Esophagus squamous epithelium (tissue), 5 donors: ENCODE measurements around the gene FAR1. TPM values are rescaled to one million over a fixed set of nuclear protein-coding genes. Genes with fewer than 3 reads are reported as not detected.

Experiments used
- DNase-seq: peaks from one replicate; lab custom pipeline; 2025; lab: John Stamatoyannopoulos, UW
- H3K27ac ChIP-seq, 4 donors: fragments of 200-600 bp; sonication (generic); one replicate each; pipeline ENCODE4 v1.5.1; 2016 to 2019; ENCODE audit warnings: mild to moderate bottlenecking in 1 of 4
- H3K27me3 ChIP-seq, 4 donors: fragments of 200-600 bp; sonication (generic); 1 replicate in 3 of 4; 2 replicates in 1 of 4; pipeline versions ENCODE4 v1.5.1 to v1.6.0; 2017 to 2021; ENCODE audit warnings: antibody characterized with exemption in 1 of 4
- H3K36me3 ChIP-seq, 3 donors: fragments of 200-600 bp; sonication (generic); one replicate each; pipeline ENCODE4 v1.5.1; 2016 to 2019
- H3K4me1 ChIP-seq, 3 donors: fragments of 200-600 bp; sonication (generic); one replicate each; pipeline ENCODE4 v1.5.1; 2017 to 2019
- H3K4me3 ChIP-seq, 4 donors: fragments of 200-600 bp; sonication (generic); 1 replicate in 3 of 4; 2 replicates in 1 of 4; pipeline ENCODE4 v1.5.1; 2016 to 2019; ENCODE audit warnings: mild to moderate bottlenecking in 2 of 4, moderate library complexity in 1 of 4
- H3K9me3 ChIP-seq, 3 donors: fragments of 200-600 bp; sonication (generic); one replicate each; pipeline ENCODE4 v1.5.1; 2016 to 2019
- POLR2A ChIP-seq, 4 donors: fragments of 450-650 bp; IDR thresholded peaks; one replicate each; pipeline ENCODE4 v1.6.1; 2017; ENCODE audit warnings: antibody characterized with exemption in 4 of 4, mild to moderate bottlenecking in 4 of 4, moderate library complexity in 3 of 4
- WGBS, 2 donors: methylation state at CpG; one replicate each; pipeline ENCODE4 v1.1.5; 2018; 5-methylcytosine and 5-hydroxymethylcytosine counted together
- intact Hi-C: fragments of 100-400 bp; cut with DNase I; formaldehyde crosslinking; loops from one replicate; pipeline ENCODE4 v1.15.0; 2022
- total RNA-seq, 4 donors: library from RNA; depleted of rRNA; stranded (reverse); fragments of >200 nt; gene quantifications; one replicate each; pipeline ENCODE4 v1.1.0, GENCODE V29; 2016
- TF ChIP-seq, protein P1 (sequence below), 6 experiments: fragments of 450-650 bp in 4 of 6; fragments of 200-600 bp in 2 of 6; sonication (generic) in 2 of 6; IDR thresholded peaks; one replicate each; pipeline ENCODE4 v1.5.1; 2016 to 2019; ENCODE audit warnings: antibody characterized with exemption in 6 of 6, mild to moderate bottlenecking in 4 of 6, moderate library complexity in 4 of 6
- donor health status: DM: yes; HTN: yes; CAD: no.

FAR1 gene
- total RNA-seq, 4 donors from 2014 or later, result 78.2 to 135 (median 98.6) TPM

DNA sequence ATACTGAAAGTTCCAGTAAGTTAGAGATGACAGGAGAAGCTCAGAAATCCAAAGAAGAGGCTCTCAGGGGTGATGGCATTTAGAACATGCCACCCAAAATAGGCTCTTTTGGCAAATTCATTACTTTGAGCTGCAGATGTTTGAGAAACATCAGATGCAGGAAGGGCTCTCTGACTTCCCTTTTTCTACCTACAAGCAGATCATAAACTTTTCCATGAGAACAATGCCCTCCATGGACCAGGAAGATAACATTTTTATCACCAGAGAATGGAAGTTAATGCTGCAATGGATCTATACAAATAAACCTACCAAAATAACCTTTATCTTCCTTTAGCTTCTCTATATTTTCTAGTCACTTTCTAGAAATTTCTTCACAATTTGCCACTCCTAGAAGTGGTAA lies 32.7 kb upstream of the FAR1 start:
- intact Hi-C loops, result no loop called here
- H3K4me3 ChIP-seq, result no peak overlapping the region
- TF ChIP-seq, protein P1, sequence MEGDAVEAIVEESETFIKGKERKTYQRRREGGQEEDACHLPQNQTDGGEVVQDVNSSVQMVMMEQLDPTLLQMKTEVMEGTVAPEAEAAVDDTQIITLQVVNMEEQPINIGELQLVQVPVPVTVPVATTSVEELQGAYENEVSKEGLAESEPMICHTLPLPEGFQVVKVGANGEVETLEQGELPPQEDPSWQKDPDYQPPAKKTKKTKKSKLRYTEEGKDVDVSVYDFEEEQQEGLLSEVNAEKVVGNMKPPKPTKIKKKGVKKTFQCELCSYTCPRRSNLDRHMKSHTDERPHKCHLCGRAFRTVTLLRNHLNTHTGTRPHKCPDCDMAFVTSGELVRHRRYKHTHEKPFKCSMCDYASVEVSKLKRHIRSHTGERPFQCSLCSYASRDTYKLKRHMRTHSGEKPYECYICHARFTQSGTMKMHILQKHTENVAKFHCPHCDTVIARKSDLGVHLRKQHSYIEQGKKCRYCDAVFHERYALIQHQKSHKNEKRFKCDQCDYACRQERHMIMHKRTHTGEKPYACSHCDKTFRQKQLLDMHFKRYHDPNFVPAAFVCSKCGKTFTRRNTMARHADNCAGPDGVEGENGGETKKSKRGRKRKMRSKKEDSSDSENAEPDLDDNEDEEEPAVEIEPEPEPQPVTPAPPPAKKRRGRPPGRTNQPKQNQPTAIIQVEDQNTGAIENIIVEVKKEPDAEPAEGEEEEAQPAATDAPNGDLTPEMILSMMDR (IDR thresholded peaks at IDR 0.05), result no peak
- no peak for TF ChIP-seq POLR2A (IDR thresholded peaks at IDR 0.05)
- H3K36me3 ChIP-seq, result no peaks in the 10 kb centered on the region
- H3K27me3 ChIP-seq, result peaks cover 0 to 5% (median 0%) of the 10 kb centered on the region in 4 donors
- no peaks in the 10 kb centered on the region for H3K4me1 ChIP-seq
- H3K9me3 ChIP-seq, result no peaks in the 10 kb centered on the region
- no peak for DNase-seq
- H3K27ac ChIP-seq, result no peak overlapping the region

DNA sequence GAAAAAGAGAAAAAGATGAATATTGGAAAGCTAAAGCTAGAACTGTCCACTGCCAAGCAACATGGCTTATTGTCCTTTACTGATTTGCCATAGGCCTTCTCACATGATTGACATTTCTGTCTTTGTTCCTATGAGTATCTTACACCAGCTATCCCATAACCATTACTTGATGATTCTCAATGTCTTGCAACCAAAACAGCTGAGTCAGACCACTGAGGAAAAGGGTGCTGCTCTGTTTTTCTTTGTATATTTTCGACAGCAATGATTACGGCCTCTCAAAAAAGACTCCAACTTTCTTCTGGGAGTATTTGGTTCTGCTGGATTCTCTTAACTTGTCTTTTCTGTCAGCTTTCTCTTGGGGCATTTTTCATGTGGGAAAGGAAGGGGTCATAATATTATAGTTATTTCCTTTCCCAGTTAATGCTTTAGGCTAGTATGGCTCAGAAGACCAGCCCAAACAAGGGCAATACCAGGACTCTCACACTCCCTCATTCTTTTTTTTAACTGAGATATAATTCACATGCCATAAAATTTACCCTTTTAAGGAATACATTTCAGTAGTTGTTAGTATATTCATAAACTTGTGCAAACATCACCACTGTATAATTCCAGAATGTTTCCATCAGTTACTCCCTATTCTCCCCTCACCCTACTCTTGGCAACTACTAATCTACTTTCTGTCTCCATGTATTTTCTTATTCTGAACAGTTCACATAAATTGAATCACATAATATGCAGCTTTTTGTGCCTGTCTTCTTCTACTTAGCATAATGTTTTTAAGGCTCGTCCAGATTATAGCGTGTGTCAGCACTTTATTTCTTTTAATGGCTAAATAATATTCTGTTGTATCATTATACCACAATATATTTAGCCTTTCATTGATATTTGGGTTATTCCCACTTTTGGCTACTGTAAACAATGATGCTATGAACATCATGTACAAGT lies 31.1 kb upstream of the FAR1 start:
- Histone ChIP-seq H3K9me3 (no peaks in the 10 kb centered on the region), H3K36me3 (no peaks in the 10 kb centered on the region), H3K27me3 (peaks cover 0 to 5% (median 0%) of the 10 kb centered on the region in 4 donors), H3K27ac (no peak overlapping the region), H3K4me3 (no peak overlapping the region), H3K4me1 (no peaks in the 10 kb centered on the region)
- TF ChIP-seq, protein P1 (IDR thresholded peaks at IDR 0.05), result no peak
- intact Hi-C loops, result no loop called here
- 82 to 88% methylated on average over 4 of the region's 4 CpGs for WGBS, 2 donors
- DNase-seq, result no peak

DNA sequence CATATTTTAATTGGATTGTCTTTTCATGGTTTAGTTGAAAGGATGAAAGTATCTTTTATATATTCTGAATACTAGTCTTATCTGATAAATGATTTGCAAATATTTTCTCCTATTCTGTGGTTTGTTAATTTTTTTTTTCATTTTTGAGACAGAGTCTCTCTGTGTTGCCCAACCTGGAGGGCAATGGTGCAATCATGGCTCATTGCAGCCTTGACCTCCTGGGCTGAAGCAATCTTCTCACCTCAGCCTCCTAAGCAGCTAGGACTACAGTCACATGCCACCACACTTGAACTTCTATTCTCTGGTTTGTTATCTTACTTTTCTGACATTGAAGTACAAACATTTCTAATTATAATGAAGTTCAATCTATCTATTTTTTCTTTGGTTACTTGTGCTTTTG lies 30.0 kb upstream of the FAR1 start:
- Histone ChIP-seq H3K4me3 (no peak overlapping the region), H3K9me3 (no peaks in the 10 kb centered on the region), H3K27ac (no peak overlapping the region), H3K4me1 (no peaks in the 10 kb centered on the region), H3K36me3 (no peaks in the 10 kb centered on the region), H3K27me3 (peaks cover 0 to 5% (median 0%) of the 10 kb centered on the region in 4 donors)
- intact Hi-C loops, result no loop called here
- no peak for DNase-seq
- TF ChIP-seq POLR2A (IDR thresholded peaks at IDR 0.05), result no peak
- TF ChIP-seq, protein P1 (IDR thresholded peaks at IDR 0.05), result no peak

DNA sequence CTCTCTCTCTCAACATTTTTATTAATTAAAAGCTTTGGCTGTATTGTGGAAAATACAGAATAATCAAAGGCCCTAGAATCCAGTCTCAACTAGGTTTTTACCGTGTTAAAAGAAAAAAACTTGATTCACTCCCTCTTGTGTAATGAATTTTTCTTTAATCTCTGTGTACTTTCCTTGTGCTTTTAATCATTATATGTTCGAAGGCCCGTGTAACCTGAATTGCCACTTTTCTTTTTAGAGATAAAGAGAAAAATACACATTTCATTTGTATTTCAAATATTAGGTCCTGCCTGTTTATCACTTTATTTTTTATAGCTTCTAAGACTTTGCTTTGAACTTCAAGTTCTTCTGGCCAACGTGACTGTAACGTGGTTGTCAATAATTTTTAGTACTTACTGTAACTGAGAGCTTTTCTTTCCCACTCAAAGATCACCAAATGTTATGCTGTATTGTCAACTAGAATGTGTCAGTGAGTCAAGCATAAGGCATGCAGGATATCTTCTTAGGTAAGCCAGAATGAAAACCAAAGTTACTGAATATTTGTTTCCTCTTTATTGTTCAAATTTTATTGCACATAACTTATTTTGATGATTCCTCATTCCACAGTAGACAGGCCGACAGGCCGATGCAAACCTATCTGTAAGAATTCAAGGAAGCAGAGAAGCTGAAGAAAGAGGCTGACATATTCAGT lies 23.3 kb upstream of the FAR1 start:
- no peak for DNase-seq
- Histone ChIP-seq H3K27ac (peak overlapping the region in 3 of 4 donors; percentile 53 to 62 (median 58)), H3K4me1 (peaks cover 0 to 20% (median 4%) of the 10 kb centered on the region in 3 donors), H3K9me3 (no peaks in the 10 kb centered on the region), H3K4me3 (no peak overlapping the region), H3K36me3 (no peaks in the 10 kb centered on the region), H3K27me3 (no peaks in the 10 kb centered on the region)
- TF ChIP-seq, protein P1 (IDR thresholded peaks at IDR 0.05), result no peak
- no peak for TF ChIP-seq POLR2A (IDR thresholded peaks at IDR 0.05)
- intact Hi-C loops, result no loop called here
- 36 to 56% methylated on average over 7 of the region's 7 CpGs for WGBS, 2 donors

DNA sequence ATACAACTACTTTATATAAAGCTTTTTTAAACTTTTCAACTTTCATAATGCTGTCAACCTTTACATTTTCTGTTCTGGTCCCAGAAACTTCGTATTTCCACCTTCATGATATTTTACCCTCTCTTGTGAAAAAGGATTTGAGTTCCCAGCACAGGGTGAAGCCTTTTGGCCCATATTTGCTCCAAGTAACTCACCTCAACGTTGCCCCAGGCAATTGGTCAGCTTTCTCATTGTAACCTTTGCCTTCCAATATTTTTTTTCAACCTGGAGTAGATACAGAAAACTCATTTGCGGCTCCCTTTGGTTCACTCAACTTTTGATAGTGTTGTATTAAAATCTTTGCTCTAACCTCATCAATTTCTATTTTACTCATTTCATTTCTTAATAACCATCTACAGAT lies 21.1 kb upstream of the FAR1 start:
- Histone ChIP-seq H3K27me3 (peaks cover 0 to 5% (median 0%) of the 10 kb centered on the region in 4 donors), H3K36me3 (no peaks in the 10 kb centered on the region), H3K9me3 (no peaks in the 10 kb centered on the region), H3K27ac (no peak overlapping the region), H3K4me1 (peaks cover 0 to 20% (median 4%) of the 10 kb centered on the region in 3 donors), H3K4me3 (no peak overlapping the region)
- no peak for TF ChIP-seq POLR2A (IDR thresholded peaks at IDR 0.05)
- TF ChIP-seq, protein P1 (IDR thresholded peaks at IDR 0.05), result no peak
- no peak for DNase-seq
- intact Hi-C loops, result no loop called here
- WGBS, 2 donors, result 62 to 64% methylated on average over 3 of the region's 3 CpGs
